WTC11 (cell line): ENCODE measurements around the gene L3MBTL1.

Experiments
- FOXP1 ChIP-seq: sonication (generic); formaldehyde crosslinking; IDR thresholded peaks from 2 replicates; pipeline ENCODE4 v1.8.0; 2022; ENCODE audit warnings: missing genetic modification reagents, mild to moderate bottlenecking, moderate library complexity, borderline replicate concordance
- NFYB ChIP-seq: sonication (generic); formaldehyde crosslinking; conservative IDR thresholded peaks from 2 replicates; pipeline ENCODE4 v1.8.0; 2022; ENCODE audit warnings: low read depth, missing genetic modification reagents
- SMAD4 ChIP-seq: sonication (generic); formaldehyde crosslinking; IDR thresholded peaks from 2 replicates; pipeline ENCODE4 v1.8.0; 2022; ENCODE audit warnings: mild to moderate bottlenecking, missing genetic modification reagents
- TP53 ChIP-seq: sonication (generic); formaldehyde crosslinking; IDR thresholded peaks from 2 replicates; pipeline ENCODE4 v1.8.1; 2023; ENCODE audit warnings: mild to moderate bottlenecking, missing genetic modification reagents
- TF ChIP-seq, protein P1 (sequence below): sonication (generic); formaldehyde crosslinking; IDR thresholded peaks from 2 replicates; pipeline ENCODE4 v1.8.1; 2023; ENCODE audit warnings: mild to moderate bottlenecking, missing genetic modification reagents, moderate library complexity
- TF ChIP-seq, protein P2 (sequence below): fragments of 200-600 bp; IDR thresholded peaks from 2 replicates; pipeline ENCODE4 v1.8.0; 2022; ENCODE audit warnings: antibody characterized with exemption
- TF ChIP-seq, protein P3 (sequence below): sonication (generic); formaldehyde crosslinking; IDR thresholded peaks from 2 replicates; pipeline ENCODE4 v1.8.1; 2023; ENCODE audit warnings: mild to moderate bottlenecking, missing genetic modification reagents, moderate library complexity

DNA sequence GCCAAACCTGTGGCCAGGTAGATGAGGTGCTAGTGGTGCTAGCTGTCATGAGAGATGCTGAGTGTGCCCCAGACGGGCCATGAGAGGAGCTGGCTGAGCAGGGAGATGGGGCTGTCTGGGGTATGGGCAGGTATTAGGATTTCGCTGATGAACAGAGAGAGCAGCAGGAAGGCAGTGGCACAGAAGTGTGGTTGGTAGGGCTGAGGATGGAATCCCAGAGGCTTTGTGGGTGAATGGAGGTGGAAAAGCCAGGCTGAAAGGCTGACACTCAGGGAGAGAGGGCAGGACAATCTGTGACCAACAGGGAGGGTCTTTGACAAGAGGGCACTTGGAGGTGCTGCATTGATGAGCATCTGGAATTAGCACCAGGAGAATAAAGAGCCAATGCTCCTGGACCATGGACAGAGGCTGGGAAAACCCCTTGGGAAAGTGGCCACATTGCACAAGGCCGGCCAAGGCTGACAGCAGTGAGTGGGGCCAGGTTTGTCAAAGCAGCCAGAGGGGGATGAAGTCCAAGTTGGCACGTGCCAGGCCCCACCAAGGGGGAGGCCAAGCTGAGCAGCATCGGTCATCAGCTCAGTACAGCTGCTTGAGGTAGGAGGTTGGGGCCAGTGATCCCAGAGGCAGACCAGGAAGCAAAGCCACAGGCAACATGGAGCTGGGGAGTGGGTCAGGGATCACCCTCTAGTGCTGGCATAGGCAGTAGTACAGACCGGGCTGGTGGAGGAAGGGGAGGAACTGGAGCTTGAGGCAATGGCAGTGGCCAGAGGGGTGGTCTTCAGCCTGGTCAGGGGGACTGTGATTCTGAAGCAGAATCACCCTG, 31.6 kb downstream of the L3MBTL1 start:
- TF ChIP-seq SMAD4 (CRISPR knock-in tag) (no peak), FOXP1 (CRISPR knock-in tag) (no peak), NFYB (CRISPR knock-in tag) (no peak), TP53 (CRISPR knock-in tag) (no peak)
- TF ChIP-seq, protein P1, sequence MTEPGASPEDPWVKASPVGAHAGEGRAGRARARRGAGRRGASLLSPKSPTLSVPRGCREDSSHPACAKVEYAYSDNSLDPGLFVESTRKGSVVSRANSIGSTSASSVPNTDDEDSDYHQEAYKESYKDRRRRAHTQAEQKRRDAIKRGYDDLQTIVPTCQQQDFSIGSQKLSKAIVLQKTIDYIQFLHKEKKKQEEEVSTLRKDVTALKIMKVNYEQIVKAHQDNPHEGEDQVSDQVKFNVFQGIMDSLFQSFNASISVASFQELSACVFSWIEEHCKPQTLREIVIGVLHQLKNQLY (CRISPR knock-in tag): no peak
- TF ChIP-seq, protein P2, sequence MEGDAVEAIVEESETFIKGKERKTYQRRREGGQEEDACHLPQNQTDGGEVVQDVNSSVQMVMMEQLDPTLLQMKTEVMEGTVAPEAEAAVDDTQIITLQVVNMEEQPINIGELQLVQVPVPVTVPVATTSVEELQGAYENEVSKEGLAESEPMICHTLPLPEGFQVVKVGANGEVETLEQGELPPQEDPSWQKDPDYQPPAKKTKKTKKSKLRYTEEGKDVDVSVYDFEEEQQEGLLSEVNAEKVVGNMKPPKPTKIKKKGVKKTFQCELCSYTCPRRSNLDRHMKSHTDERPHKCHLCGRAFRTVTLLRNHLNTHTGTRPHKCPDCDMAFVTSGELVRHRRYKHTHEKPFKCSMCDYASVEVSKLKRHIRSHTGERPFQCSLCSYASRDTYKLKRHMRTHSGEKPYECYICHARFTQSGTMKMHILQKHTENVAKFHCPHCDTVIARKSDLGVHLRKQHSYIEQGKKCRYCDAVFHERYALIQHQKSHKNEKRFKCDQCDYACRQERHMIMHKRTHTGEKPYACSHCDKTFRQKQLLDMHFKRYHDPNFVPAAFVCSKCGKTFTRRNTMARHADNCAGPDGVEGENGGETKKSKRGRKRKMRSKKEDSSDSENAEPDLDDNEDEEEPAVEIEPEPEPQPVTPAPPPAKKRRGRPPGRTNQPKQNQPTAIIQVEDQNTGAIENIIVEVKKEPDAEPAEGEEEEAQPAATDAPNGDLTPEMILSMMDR: no peak
- TF ChIP-seq, protein P3, sequence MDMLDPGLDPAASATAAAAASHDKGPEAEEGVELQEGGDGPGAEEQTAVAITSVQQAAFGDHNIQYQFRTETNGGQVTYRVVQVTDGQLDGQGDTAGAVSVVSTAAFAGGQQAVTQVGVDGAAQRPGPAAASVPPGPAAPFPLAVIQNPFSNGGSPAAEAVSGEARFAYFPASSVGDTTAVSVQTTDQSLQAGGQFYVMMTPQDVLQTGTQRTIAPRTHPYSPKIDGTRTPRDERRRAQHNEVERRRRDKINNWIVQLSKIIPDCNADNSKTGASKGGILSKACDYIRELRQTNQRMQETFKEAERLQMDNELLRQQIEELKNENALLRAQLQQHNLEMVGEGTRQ: no peak
